DMS79 treated with DMSO at 0.1 percent for 48 hours (cell line): ENCODE results near the gene ADH1C.

Experiments
- DNase-seq: peaks from one replicate; lab custom pipeline; 2025; lab: John Stamatoyannopoulos, UW

Gene ADH1C

DNA sequence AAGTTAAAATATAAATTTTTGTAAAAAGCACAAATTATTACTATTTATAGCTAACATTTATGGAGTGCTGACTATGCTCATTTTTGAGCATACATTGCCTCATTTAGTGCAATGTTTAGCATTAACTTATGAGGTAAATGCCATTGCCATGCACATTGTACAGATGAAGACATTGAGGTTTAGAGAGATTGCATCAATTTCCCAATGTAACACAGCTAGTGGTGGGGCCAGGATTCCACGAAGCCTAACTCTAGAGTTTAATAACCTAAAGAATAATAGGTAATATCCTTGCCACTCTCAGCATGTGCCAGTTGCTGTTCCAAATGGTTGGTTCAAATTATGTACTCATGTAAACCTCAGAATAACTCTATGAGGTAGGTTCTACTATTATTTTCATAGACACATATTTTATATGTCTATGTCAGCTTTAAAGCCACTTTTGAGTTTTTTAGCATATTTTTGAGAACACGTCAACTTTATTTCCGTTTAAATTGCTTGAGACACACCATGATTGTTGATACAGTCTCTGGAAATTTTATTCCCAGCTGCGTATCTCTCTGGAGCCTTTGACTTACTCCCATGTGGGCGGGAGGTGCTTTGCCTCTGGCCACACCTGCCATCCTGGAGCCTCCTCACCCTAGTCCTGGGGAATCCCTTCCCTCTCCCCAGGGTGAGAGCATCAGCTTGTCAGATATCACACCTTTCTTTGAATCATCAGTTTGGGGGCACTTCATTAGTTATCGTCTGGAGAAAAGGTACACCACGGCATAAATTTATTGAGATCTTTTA, 51.0 kb downstream of the ADH1C start:
- no peak for DNase-seq

DNA sequence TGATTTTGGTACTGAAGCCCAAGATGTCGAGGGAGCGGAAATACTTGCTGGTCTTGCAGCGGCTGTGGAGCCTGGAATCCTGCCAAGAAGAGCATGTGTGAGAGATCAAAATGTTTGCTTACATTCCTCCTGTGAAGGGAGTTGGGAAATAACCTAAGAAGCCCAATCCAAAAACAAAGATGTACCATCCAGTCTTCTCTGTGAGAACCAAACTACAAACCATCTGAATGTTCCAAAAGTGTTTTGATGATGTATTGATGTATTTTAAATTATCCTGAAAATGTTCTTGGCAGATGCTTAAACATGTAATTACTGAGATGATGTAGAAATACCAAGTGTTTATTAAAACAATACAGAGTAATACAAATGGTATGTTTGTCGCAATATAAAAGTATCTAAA, 51.6 kb downstream of the ADH1C start:
- no peak for DNase-seq

DNA sequence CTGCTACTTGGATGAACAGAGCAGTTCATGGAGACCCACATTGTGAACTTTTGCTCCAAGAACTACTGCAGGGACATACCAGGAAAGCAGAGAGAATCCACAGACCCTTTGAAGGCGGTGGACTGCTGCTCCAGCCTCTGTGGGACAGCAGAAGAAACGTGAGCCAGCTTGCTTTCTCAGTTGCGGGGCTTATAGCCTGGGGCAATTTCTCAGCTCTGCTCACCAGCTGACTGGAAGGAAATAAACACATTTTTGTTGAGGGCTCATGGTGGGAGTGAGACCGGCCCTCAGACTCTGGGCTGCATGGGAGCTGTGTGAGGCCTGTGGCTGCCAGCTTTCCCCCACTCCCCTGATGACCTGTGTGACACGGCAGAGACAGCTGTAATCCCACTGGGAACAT, 59.2 kb downstream of the ADH1C start:
- DNase-seq, result no peak

DNA sequence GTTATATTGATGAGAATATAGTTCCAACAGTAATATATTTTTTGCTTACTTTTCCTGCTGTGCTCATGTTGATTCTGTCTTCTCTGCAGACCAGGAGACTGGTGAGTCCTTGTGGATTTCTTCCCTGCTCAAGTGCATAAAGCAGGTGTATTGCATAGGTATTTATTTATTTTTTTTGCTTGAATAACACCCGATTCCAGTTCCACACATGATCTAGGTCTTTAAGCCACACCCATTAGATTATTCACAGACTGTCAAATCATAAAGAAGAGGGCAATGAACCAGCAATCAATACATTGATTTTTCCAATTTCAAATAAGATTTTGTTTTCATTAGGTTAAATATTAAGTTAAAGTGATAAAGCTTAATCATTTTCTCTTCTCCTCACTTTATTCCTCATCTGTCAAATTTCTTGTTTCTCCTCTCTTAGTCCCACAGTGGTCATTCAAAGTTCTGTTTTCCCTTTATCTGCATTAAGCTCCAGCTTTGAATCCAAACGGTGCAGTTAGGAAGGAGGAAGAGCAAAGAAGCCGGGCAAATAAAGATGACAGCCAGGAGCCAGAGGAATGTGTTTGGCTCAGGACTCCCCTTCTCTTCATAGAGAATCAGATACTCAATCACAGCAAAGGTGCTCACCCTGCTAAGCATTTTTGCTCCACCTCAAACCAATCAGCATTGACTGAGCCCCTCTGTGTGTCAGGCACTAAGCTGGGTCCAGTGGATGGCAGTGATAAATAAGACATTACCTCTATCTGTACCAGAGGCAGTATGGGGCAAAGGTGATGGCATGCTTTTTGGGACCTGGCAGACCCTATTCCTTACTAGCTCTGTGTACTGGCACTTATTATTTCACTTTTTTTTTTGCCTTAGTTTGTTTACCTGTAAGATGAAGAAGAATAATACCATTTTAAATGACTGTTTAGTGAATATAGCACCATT, 61.4 kb downstream of the ADH1C start, which contains the start of gene ADH1A:
Gene ADH1A (minus strand): TSS at position 138 of the 939 bp plus-strand sequence. CDS start 71 bp downstream, at position 67.
- DNase-seq, result no peak
